ENCODE measurements around the gene STBD1.
"Not testable (repeated sequence)": the region's sequence is repeated elsewhere in the genome, so short reads cannot be mapped to it uniquely, and the experiment has no call there.

Gene STBD1

DNA sequence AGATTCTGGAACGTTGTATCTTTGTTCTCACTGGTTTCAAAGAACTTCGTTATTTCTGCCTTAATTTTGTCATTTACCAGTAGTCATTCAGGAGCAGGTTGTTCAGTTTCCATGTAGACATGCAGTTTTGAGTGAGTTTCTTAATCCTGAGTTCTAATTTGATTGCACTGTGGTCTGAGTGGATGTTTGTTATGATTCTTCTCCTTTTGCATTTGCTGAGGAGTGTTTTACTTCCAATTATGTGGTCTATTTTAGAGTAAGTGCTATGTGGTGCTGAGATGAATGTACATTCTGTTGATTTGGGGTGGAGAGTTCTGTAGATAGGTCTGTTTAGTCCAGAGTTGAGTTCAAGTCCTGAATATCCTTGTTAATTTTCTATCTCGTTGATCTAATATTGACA is 18.7 kb upstream of the STBD1 start:
- not testable (repeated sequence) for DNase-seq

DNA sequence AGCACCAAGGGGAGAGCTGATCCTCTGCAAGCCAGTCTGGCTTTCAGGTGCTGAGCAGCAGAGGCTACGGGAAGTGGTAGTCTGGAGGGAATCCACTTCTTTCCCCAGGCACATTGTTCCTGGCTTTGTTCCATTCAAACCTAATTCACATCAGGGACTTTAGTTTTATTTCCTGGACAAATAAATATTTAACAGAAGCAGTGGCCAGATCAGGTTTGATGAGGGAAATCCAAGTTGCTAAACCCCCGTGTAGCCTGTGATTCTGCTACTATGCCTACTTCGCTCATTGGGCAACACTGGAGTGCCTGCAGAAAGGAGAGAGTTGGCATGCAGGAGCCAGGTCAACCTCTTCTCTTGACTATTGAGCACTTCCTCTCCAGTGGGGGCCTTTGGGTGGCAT is 13.8 kb upstream of the STBD1 start:
- no peak for DNase-seq

DNA sequence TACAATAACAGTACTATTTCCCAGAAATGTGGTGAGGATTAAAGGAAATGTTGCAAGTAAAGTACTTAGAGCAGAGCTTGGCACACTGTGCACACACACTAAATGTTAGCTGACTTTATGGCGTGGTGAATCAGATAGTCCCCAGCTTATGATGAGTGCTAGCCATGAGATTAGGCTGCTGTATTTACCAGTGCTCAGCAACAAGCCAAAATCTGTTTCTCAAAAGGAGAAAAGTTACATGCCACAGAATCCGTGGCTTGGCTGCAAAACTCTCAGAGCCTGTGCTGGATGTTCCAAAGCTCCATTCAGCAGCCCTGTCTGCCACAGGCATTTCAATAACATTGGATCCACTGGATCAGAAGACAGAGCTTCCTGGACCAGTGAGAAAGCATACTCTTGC is 12.8 kb upstream of the STBD1 start:
- no peak for DNase-seq

DNA sequence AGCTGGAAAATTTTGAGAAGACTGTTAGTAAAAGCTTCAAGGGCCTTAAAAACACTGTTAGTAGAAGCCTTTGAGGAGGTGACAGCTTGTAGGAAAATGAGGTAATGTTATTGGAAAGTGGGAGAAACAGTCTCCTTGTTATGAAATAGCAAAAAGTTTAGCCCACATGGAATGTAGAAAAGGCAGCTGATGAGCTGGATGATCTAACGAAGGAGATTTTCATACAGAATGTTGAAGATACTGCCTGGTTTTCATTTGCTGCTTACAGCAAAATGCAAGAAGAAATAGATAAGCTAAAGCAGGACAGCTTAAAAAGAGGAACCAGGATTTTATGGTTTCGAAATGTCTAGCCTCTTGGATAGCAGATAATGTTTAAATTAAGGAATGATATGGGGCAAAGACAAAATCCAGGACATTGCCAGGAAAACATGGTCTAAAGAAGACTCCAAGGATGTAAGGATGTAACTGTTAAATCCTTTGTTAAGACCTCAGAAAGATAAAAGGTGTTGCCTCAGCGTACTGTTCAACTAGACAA is 10.2 kb upstream of the STBD1 start:
- DNase-seq = no peak

DNA sequence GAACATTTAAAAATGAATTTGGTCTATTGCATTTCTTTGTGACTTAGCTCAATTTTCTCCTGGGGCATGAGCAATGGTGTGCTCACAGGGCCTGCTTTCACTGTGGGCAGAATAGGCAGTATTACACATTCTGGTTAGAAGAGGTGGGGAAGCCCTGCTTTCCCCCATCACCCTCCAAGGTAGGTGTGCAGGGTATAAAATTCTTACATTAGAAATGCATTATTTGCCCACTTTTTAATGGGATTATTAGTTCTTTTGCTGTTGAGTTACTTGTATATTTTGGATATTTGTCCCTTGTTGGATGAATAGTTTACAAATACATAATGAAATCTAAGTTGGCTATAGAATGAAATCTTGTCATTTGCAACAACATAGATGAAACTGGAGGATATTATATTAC is 8.3 kb upstream of the STBD1 start:
- DNase-seq = no peak

DNA sequence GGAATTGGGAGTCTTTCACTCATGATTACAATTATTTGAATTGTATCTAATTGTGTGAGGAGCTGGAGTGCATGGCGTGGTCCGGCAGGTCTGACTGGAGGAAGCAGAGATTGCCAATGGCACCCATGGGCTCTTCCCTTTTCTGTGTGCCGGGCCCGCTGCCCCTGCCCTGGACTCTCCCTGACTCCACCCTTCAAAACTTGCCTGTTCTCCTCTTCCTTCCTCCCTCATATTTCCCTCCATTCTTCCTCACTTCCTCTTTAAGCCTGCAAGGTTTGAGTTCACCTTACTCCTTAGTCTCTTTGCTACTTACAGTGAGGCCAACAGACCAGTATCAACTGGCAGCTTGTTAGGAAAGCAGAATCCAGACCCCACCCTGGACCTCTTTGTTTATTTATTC is 6.5 kb upstream of the STBD1 start:
- DNase-seq = no peak

DNA sequence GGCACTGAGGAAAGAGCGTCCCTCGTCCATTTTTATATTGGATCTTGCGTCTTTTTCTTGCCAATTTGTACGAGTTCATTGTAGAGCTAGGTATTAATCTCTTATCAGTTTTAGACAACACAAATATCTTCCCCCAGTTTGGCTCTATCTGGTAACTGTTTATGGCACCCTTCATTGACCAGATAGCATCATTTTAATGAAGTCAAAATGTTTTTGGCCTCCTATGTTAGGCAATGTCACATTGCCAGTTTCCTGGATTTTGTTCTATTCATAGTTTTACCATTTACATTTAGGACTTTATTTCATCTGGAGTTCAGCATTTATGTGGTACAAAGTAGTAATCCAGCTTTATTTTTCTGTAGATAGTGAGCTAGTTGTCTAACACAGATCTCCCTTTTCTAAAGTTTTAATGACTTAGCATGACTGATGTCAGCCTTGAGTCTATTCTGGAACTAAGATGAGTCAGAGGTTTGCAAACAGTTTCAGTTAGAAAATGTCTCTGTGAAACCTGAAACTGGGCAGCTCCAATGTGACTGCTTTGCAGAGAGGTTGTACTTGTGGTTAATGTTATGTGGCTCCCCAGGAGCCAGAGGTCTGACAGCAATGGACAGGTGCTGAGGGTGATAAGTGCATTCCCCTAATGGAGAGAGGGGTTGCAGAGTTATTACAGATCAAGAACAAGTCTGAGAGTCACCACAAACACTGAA is 5.3 kb upstream of the STBD1 start:
- DNase-seq = peak; percentile 25

DNA sequence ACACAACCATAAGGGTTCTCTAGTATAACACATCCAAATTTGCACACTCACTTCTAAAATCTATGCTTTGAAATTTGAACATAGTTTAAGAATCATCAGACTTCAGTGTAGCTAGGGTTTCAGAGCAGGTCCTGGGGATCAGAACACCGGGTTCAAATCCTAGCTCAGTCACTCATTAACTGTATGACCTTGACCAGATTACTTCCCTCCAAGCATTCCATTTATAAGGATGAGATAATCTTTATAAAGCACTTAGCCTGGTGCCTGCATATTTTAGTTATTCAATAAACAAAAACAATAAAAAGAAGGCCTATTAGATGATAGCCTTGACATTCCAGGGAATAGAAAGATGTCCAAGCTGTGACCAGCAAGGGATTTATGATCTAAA is 4.8 kb upstream of the STBD1 start:
- no peak for DNase-seq

DNA sequence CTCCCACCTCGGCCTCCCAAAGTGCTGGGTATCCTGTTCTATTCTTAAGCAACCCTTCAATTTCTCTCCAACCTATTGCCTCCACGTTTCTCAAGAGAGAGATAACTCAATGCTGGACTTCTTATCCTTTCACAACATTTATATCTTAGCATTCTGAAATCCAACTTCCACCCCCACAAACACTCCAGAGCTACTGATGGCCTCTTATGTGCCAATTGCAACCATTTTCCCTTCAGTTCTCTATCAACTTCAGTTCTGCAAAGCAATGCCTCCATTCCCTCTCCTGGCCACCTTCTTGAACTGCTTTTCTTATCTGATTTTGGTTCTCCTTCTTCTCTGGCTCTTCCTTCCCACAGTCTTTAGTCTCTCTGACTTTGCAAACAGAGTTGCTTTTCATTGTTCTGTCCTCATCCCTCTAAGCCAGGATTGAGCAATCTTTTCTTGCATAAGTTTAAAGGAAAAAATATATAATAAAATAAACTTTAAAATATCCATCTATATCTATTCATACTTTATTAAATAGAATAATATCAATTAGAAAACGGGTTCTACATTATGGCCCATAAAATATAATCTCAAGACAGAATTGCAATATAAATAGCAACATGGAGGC is 3.6 kb upstream of the STBD1 start:
- no peak for DNase-seq

DNA sequence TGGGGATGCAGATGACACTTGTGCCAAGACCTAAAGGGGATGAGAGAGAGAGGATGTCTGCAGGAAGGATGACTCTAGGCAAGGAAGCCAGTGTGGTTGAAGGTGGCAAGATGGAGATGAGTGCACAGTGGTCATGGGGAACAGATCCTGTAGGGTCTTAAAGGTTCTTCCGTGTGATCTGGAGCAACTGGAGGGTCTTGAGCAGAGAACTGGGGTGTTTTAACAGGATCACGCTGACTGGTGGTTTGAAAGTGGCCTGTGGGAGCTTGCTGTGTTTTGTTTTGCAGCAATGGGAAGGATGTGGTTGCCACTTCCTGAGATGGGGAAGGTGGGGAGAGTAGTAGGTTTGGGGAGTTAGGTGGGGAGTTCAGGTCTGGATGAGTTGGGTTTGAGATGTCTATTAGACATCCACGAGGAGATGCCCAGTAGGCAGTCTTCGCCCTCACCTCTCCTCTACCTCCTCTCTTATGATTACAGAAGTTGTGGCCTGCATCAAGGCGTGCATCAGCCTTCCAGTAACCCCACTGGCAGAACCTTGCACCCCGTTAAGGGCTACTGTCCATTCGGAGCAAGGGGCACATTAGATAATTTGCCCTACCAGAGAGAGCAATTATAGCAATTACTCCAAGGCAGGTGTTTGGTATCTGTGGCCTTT is 1.4 kb upstream of the STBD1 start:
- no peak for DNase-seq

DNA sequence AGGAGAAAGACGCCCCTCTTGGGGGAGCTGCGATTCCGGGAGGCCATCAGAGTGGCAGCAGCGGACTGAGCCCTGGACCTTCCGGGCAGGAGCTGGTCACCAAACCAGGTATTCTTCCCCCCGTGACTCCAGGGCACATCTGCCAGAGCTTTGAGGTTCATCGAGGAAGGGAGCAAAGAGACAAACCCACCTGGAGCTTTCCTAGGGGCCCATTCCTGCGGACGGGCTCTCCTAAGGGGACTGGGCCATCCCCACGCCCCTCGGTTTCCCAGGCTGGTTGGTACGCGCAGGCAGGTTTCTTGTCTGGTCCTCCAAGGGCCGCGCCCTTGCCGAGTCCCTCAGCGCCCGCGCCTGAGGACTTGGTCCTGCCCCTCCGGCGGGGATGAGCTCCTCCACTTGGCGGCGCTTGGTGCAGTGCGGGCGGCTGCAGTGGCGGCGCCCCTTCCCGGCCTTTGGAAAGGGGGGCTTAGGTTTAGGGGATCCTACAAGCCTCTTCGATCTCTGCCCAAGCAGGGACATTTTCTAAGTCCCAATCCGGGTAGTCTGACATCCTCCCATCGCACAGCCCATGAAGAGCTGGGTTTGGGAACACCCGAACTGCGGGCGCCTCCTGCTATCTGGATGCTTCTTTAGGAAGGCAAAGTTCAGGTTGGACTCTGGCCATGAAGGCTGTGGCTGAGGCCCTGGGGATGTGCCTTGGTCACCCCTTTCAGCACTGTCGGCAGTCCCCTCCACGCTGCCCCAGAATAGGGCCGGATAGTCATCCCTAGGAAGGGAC is 538 bp downstream of the STBD1 start:
- DNase-seq = peak; percentile 30

DNA sequence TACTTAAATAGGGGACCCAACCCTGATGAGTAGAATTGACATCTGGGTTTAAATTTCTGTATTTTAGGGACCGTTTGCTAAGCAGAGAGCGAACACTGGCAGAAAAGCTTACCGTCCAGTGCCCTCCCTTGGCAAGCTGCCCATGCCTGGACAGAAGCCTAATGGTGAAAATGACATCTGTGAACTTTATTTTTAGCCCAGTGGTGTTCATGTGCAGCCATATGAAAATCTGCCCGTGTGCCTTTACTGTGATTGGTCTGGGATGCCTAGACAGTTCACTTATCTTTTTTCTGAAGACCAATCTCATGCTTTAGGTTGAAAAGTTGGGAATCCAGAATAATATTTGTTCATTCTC is 1.1 kb downstream of the STBD1 start:
- DNase-seq = no peak

DNA sequence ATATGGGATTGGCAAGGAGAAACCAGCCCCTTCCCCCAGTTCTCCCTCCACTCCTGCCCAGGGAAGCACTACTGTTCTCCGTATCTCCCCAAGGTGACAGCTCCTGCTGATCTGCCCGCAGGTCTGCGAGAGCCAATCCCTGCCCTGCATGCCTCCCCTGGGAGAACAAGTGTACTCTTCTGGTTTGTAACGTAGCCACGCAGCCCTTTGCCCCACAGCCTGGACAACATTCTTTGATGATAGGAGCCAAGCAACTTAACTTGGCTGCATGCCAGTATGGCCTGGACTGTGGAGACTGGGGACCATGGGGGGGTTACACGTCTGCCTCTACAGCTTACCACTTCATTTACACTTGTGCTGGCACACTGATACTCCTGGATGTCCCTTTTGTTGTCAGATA is 2.0 kb downstream of the STBD1 start:
- no peak for DNase-seq

DNA sequence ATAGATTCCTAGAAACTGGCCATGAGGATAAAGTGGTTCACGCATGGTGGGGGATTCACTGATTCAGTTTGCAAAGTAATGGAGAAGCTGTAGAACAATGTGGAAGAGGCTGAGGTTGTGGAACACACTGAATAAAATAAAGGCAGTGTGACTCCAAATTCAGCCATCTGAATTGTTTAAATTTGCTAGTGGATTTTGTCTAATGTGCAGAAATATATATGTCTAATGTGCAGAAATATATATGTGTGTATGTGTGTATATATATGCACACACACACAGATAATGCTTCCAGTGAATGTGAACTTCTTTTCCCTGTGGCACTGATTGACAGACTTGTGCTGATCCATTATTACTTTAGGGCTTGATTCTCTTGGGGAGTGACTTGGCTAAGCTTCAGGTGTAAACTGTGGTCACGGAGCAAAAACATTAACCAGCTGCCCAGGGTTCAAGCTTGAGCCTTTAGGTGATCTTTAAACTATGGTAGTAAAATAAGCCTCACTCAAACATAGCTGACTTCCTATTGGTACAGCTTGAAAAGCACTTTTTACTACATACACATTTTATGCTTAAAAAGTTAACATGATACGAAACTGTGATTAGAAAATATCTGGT is 3.5 kb downstream of the STBD1 start:
- no peak for DNase-seq

DNA sequence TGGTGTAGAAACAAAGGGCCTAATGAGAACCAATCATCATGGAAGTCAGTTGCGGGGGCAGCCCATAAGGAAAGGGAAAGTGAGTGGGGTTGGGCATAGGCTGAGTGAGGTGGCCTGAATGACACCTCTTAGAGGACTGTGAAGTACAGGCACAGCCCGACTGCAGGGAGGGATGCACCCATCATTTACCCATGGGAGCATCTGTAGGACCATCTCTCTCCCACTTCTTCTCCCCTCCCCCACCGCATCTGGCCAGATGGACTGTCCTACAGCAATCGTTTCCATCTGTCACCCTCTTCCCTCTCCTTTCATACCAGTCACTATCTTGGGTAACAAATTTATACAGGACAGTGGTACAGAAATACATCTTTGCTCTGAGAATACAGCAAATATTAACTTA is 4.2 kb downstream of the STBD1 start:
- DNase-seq = no peak

DNA sequence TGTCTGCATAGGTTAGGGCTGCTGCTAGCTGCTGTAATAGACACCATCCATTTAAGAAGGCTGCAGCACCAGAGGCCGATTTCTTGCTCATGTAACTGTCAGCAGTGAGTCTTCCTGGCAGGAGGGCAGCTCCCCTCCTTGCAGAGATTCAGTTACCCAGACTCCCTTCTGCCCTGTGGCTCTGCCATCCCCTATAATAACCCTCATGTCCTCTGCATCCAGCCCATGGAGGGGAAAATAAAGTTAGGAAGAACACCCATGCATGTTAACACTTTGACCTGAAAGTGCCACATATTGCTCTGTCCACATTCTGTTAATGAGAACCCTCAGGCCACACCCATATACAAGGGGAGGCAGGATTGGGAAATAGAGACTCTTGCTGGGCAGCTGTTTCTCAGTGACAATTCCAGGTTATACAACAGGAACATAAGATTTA is 5.4 kb downstream of the STBD1 start:
- no peak for DNase-seq

DNA sequence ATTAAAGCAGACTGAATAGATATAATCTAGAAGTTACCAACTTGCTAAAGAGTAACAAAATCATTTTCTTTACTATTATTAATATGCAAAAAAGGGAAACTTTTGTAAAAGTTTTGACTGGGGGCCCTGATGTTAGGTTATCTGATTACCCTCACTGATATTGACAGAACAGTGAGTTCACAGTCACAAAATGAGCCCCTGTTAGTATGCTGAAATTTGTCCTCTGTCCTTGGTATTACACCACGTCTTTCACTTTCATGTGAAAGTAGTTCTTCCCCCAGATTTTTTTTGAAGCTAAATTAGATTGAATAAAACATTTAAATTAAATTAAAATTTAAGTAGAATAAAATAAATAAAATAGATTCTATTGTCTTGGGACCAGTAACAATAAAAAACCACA is 5.9 kb downstream of the STBD1 start:
- no peak for DNase-seq

DNA sequence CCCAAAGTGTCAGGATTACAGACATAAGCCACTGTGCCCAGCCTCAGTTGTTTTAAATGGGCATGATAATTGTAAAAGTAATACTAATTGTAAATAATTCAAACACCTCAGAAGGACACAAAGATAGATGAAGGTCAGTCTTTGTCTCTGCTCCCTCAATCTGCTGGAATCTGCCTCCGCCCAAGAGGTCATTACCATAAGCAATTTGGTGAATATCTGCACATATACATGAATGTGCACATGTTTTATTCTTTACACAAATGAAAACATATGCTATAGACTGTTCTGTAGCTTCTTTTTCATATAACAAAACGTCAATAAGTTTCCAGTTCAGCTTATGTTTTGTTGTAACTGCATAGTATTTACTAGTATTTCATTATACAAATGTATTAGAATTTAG is 7.0 kb downstream of the STBD1 start:
- no peak for DNase-seq

DNA sequence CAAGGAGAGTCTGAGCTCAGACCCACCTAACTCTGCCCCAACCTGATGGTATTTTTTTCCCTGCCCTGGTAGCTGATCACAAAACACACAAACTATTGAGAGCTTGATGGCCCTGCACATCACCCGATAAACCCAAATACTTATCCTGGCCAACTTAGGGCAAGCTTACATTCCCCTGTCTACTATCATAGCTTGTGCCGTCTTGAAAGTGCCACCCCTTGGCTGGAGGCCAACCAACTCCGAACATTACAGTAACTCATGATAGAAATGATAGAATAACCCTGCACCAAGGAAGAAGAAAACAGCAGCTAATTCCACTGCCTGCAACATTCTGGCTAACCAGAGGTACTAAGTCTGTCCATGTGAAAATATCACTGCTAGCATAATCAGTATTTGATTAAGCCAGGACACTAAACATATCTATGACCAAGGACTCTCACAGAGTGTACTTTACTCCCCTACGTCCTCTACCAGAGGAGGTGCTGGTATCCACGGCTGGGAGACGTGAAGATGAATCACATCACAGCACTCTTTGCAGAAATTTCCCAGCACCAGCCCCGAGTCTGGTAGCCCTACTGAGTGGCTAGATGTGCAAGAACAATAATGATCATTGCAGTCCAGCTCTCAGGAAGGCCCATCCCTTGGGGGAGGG is 8.9 kb downstream of the STBD1 start:
- no peak for DNase-seq

DNA sequence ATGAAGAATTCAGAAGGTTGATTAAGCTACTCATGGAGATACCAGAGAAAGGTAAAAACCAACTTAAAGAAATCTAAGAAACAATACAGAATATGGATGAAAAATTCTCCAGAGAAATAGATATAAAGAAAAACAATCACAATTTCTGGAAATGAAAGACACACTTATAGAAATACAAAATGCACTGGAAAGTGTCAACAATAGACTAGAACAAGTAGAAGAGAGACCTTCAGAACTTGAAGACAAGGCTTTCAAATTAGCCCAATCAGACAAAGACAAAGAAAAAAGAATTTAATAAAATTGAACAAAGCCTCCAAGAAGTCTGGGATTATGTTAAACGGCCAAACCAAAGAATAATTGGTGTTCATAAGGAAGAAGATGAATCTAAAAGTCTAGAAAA is 9.6 kb downstream of the STBD1 start:
- no peak for DNase-seq

DNA sequence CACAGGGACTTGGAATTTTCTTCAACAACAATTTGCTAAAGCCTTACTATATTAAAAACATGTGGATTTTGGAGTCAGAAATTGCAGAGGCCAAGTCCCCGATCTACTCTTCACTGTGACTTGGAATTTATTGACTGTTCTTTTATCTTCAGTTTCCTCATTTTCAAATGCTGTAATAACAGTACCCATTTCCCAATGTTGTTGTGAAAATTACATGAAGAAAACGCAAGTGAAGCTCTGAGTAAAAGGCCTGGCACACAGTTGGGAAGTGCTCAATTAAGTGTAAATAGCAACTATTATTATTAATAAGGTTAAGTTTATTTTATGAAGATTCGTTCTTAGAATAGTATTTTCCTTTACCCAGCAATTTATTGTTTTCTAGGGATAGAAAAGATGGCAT is 15.7 kb downstream of the STBD1 start:
- DNase-seq = no peak

DNA sequence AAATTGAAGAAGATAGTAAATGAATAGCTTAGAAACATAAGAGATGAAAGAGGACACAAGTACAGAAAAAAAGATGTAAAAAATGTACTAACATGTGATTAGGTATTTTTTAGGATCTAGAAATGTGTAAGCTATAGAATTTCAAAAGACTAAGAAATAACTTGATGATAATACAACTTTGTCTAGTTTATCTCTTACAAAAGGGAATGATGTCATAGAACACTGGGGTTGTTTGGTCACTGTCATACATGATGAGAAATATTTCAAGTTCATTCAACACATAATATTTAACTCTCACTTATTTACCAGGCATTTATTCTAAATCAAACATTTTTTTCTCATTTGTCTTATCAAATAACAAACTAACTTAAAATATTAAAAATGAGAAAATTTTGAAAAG is 18.5 kb downstream of the STBD1 start:
- DNase-seq = no peak

DNA sequence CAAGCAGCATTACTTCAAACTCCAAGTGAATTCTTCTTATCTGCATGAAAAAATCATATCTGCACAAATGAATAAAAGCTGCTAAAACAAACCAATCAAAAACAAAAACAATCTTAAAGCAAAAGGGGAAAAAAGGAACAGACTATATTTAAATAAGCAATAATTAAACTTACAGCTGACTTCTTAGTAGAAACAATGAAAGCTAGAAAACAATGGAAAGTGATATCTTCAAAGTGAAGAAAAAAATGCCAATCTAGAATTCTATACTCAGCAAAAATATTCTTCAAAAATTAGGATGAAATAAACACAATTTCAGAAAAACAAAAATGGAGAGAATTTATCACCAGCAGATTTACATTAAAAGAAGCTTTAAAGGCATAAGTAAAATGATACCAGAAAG is 20.0 kb downstream of the STBD1 start:
- DNase-seq = no peak

Measured in activated naive CD4-positive, alpha-beta T cell treated with Interleukin-2 at 50 U/mL for 16 hours (primary cell).